Measurements from ENCODE around the gene AGBL1. TPM values are rescaled to one million over a fixed set of nuclear protein-coding genes. Genes with fewer than 3 reads are reported as not detected.

AGBL1 gene
- total RNA-seq, 1 donor from 2014 or later = 5.5 TPM

DNA sequence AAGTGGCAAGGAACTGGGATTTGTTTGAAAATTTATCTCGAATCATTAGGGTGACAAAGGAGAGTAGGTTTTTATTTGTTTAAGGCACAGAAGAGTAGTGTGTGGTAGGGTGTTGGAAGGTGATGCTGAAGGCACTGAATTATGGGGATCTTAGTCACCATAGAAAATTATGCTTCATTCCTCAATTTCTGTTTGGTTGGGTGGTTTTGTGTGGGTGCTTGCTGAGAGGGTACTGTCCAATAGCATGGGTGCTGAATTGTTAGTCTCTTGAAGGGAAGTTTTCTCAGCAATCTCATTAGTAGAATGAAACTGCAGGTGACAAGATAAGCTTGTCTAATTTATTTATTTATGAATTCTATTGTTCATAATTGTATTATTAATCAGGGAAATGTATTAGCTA lies 610.9 kb downstream of the AGBL1 start:
- Histone ChIP-seq H3K9ac (no peak overlapping the region), H3K4me2 (no peak overlapping the region), H3K4me1 (no peaks in the 10 kb centered on the region), H3K9me3 (ENCODE audit: low read depth) (no peaks in the 10 kb centered on the region), H3K36me3 (no peaks in the 10 kb centered on the region), H2AFZ (replicated peaks) (no peak overlapping the region), H3K4me3 (no peak overlapping the region), H3K79me2 (ENCODE audit: low read depth) (no peaks in the 10 kb centered on the region), H4K20me1 (ENCODE audit: low read depth) (no peaks in the 10 kb centered on the region), H3K27ac (no peak overlapping the region), H3K27me3 (no peaks in the 10 kb centered on the region), H3F3A (ENCODE audit: low read depth) (no peaks in the 10 kb centered on the region)
- Mint-ChIP-seq H3K4me3 (no peak overlapping the region), H3K27me3 (ENCODE audit: insufficient read depth, low read depth) (peaks cover 5% of the 10 kb centered on the region), H3K9me3 (peaks cover 6% of the 10 kb centered on the region), H3K36me3 (no peaks in the 10 kb centered on the region), H3K27ac (no peak overlapping the region), H3K4me1 (no peaks in the 10 kb centered on the region)
- TF ChIP-seq, protein P1, sequence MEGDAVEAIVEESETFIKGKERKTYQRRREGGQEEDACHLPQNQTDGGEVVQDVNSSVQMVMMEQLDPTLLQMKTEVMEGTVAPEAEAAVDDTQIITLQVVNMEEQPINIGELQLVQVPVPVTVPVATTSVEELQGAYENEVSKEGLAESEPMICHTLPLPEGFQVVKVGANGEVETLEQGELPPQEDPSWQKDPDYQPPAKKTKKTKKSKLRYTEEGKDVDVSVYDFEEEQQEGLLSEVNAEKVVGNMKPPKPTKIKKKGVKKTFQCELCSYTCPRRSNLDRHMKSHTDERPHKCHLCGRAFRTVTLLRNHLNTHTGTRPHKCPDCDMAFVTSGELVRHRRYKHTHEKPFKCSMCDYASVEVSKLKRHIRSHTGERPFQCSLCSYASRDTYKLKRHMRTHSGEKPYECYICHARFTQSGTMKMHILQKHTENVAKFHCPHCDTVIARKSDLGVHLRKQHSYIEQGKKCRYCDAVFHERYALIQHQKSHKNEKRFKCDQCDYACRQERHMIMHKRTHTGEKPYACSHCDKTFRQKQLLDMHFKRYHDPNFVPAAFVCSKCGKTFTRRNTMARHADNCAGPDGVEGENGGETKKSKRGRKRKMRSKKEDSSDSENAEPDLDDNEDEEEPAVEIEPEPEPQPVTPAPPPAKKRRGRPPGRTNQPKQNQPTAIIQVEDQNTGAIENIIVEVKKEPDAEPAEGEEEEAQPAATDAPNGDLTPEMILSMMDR (IDR thresholded peaks at IDR 0.05) = no peak
- TF ChIP-seq EZH2phosphoT487 (IDR thresholded peaks at IDR 0.05) (no peak), EZH2 (IDR thresholded peaks at IDR 0.05) (no peak)
- DNase-seq (ENCODE audit: low spot score) = peak; percentile 46

DNA sequence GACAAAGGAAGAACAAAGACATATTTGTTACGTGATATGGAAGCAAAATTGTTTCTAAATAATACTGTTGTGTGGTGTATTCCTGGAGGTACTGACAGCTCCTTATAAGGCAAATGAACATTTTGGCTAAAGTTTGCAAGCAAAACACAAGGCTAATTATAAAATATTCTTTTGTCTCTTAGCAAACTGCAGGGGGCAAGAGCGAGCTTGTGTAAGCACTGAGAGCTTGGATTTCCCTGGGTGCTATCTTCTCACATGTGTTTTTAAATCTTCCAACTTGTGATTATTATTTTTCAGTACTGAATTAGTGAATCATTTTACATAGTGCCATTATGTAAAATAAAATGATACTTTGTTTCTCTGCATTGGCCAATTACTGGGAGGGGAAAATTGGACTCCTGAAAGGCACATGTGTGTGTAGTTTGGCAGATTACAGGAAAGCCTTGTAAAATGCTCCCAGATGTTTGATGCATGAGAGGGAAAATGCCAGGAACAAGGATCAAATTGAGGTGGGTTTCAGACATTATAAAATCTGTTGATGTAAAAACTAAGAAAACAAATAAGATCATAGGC lies 611.5 kb downstream of the AGBL1 start:
- TF ChIP-seq, protein P1 (IDR thresholded peaks at IDR 0.05) = no peak
- no peak for TF ChIP-seq EZH2 (IDR thresholded peaks at IDR 0.05)
- TF ChIP-seq EZH2phosphoT487 (IDR thresholded peaks at IDR 0.05) = no peak
- H3K79me2 ChIP-seq (ENCODE audit: low read depth) = no peaks in the 10 kb centered on the region
- no peak overlapping the region for H3K4me3 ChIP-seq
- no peak overlapping the region for H3K9ac ChIP-seq
- DNase-seq (ENCODE audit: low spot score) = no peak
- Mint-ChIP-seq H3K4me1 (no peaks in the 10 kb centered on the region), H3K27me3 (ENCODE audit: insufficient read depth, low read depth) (peaks cover 5% of the 10 kb centered on the region), H3K9me3 (peaks cover 6% of the 10 kb centered on the region), H3K4me3 (no peak overlapping the region), H3K27ac (no peak overlapping the region), H3K36me3 (no peaks in the 10 kb centered on the region)
- no peaks in the 10 kb centered on the region for H3K9me3 ChIP-seq (ENCODE audit: low read depth)
- H2AFZ ChIP-seq (replicated peaks) = no peak overlapping the region
- H3F3A ChIP-seq (ENCODE audit: low read depth) = no peaks in the 10 kb centered on the region
- H3K4me2 ChIP-seq = no peak overlapping the region
- H4K20me1 ChIP-seq (ENCODE audit: low read depth) = no peaks in the 10 kb centered on the region
- no peaks in the 10 kb centered on the region for H3K36me3 ChIP-seq
- no peak overlapping the region for H3K27ac ChIP-seq
- no peaks in the 10 kb centered on the region for H3K4me1 ChIP-seq
- no peaks in the 10 kb centered on the region for H3K27me3 ChIP-seq

DNA sequence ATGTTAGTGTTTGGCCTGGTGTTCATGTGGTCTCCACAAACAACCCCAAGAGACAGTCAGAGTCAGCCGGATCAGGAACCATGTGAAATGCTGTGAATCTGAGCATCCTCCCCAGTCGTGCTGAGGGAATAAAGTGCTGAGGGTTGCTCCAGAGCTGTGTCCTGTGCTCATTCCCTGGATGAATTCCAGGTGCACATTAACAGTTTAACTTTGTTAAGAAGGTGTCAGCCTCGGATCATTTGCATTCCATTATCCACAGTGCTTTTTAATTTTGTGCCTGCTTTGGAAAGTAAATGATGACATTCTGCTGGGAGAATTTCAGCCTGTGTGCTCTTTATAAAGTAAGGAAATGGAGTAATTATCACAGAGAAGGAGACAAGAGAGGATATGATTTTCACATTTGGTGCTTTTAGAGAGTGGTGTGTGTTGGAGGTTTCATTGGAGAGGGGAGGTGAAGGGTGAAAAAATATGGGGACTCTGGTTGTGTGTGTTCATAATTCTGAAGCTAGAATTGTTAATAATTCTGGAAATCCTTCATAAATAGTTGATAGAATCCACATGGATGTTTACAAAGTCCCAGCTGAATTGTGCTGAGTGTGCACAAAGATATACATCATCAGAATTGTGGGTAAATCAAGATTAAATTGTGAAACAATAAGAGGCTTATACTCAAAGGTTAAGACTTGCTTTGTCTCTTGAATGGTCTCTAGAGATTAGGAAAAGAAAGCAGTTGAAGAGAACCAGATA lies 621.4 kb downstream of the AGBL1 start:
- DNase-seq (ENCODE audit: low spot score) = no peak
- H3K4me1 Mint-ChIP-seq = no peaks in the 10 kb centered on the region
- no peak for TF ChIP-seq EZH2 (IDR thresholded peaks at IDR 0.05)
- no peak for TF ChIP-seq EZH2phosphoT487 (IDR thresholded peaks at IDR 0.05)
- TF ChIP-seq, protein P1 (IDR thresholded peaks at IDR 0.05) = no peak
- no peaks in the 10 kb centered on the region for H3K4me1 ChIP-seq
- H3K27ac Mint-ChIP-seq = no peak overlapping the region
- no peak overlapping the region for H3K9ac ChIP-seq
- H3K4me3 ChIP-seq = no peak overlapping the region
- H3K27me3 ChIP-seq = no peaks in the 10 kb centered on the region
- H3K4me2 ChIP-seq = no peak overlapping the region
- peak overlapping the region; percentile 5 for H2AFZ ChIP-seq (replicated peaks)
- no peak overlapping the region for H3K4me3 Mint-ChIP-seq
- H3K36me3 Mint-ChIP-seq = no peaks in the 10 kb centered on the region
- H3K27me3 Mint-ChIP-seq (ENCODE audit: insufficient read depth, low read depth) = no peaks in the 10 kb centered on the region
- no peaks in the 10 kb centered on the region for H4K20me1 ChIP-seq (ENCODE audit: low read depth)
- no peaks in the 10 kb centered on the region for H3K9me3 ChIP-seq (ENCODE audit: low read depth)
- no peaks in the 10 kb centered on the region for H3F3A ChIP-seq (ENCODE audit: low read depth)
- no peaks in the 10 kb centered on the region for H3K36me3 ChIP-seq
- no peaks in the 10 kb centered on the region for H3K79me2 ChIP-seq (ENCODE audit: low read depth)
- no peak overlapping the region for H3K27ac ChIP-seq
- H3K9me3 Mint-ChIP-seq = peaks cover 10% of the 10 kb centered on the region

Data from neural progenitor cell (in vitro differentiated cells).